HG03575 (cell line): Measurements from ENCODE around the gene THAP3.
"Not testable (repeated sequence)": the region's sequence is repeated elsewhere in the genome, so short reads cannot be mapped to it uniquely, and the experiment has no call there.

ENCODE experiments used
- ATAC-seq: cut with Tn5 transposase; IDR thresholded peaks from one replicate; pipeline ENCODE4 v1.9.1; 2021; ENCODE audit not compliant: unreplicated experiment, insufficient number of reproducible peaks, low FRiP score; ENCODE audit errors: extremely low read depth

The THAP3 gene

DNA sequence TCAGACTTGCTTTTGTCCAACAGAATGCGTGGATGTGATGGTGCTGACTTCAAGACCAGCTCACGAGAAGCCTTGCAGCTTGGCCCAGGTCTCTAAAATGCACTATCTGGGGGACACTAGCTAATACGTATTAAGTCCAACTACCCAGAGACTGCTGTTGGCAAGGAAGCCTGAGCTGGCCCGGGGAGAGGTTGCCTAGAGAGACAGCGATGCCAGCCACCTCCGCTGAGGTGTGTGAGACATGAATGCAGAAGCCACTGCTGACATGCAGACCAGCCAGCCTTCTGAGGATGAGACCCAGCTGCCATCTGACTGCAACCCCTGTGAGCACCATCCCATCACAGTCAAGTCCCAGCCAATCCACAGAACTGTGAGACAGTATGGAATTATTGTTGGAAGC lies 32.5 kb downstream of the THAP3 start:
- no peak for ATAC-seq

DNA sequence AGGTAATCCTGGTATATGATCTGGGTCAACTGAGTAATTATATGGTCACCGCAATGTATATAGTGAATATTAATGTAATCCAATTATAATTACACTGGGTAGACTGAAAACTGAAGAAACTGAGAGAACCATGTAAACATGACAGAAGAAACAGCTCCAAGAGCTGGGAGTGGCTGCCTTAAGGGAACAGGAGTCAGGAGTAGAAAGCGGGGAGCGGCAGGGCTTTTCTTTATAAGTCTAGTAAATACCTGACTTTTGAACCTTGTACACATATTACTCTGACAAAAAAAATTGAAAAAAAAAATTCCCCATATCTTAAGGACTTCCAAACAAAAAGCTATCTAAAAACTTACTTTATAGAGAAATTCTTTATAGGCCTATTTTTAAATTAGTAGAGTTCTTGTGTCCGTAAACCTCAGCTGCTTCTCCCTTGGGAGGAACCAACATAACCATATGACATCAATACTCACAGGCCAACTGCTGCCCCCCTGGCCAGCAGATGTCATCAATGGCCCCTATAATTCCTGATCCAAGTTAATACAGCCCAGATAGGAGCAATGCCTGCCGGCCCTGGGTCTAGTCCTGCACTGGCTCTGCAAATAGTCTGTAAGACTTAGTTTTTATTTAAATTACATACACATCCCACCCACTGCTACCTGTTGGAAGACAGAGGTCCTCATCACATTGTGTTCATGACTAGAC lies 33.8 kb downstream of the THAP3 start:
- ATAC-seq, result no peak

DNA sequence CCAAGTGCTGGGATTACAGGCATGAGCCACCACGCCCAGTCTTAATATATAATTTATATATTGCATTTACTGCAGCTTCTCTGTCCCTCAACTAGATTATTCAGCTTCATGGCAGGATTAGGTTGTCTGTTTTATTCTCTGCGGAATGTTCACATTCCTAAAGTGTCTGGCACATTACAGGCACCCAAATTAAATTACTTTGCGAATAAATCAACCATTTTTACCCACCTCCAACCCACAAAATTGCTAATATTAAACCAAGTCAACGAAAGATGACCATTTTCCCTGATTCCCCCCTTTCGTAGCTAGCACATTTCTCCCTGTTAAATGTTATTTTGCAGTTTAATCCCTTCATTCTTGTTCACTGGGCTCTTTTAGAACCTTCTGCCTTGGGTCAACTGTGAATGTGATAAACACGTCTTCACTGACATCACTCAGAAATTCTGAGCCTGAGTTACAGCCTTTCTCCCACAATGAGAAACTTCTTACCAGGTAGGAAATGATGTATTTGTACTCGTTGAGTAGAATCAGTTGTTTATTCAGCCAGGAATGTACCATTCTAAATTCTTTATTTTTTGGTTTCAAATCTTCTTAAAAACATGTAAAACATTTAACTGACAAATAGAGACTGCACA lies 35.9 kb downstream of the THAP3 start:
- ATAC-seq, result no peak

DNA sequence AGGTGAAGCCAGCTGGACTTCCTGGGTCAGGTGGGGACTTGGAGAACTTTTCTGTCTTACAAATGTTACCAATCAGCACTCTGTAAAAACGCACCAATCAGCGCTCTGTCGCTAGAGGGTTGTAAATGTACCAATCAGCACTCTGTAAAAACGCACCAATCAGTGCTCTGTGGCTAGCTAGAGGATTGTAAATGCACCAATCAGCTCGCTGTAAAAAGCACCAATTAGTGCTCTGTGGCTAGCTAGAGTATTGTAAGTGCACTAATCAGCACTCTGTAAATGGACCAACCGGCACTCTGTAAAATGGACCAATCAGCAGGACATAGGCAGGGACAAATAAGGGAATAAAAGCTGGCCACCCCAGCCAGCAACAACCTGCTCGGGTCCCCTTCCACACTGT lies 37.8 kb downstream of the THAP3 start:
- not testable (repeated sequence) for ATAC-seq

DNA sequence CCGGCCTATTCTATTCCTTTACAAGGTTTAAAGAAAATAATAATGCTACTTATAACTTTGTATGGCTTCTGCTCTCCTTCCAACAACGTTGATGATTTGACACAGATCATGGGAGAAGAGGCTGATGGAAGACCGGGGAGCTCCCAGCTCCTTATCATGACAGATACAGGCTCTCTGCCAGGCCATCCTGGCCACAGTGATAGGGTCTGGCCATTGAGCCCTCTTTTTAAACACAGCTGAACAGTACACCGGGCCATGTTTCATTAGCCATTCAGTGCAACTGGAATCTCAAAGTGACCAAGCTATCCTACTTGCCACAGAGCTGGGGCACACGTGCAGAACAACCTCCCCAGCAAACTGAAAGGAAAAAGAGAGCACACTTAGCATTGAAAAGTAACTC lies 42.0 kb downstream of the THAP3 start:
- no peak for ATAC-seq

DNA sequence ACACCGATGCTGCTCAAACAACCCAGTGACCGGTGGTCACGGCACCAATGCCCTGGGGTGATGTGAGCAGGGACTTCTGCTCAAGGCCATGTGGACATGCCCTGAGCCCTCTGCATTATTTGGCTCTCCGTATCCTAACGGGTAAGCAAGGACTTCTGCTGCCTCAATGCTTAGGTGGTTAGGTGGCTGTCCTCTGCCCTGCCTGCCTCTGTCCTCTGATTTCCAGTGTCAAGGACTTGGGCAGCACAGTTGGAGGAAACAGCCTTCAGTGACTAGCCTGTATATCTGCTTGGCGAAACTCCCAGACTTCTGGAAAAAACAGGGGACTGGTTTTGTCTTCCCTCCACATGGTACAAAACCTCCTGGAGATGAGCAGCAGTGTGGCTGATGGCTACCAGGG lies 42.5 kb downstream of the THAP3 start:
- no peak for ATAC-seq

DNA sequence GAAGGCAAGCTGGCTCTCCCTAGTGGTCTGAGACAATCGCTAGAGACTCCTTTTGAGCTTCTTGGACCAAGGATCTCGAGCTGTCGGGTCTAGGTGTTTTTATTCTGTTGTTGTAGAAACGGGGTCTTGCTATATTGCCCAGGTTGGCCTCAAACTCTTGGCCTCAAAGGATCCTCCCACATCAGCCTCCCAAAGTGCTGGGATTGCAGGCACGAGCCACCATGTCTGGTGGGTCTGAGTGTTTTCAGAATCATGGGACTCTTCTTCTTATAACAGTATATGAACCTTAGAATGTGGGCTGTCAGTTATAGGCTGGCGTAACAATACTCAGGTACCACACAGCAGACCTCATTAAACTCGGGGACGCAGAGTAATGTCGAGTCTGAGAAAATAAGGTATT lies 43.8 kb downstream of the THAP3 start:
- no peak for ATAC-seq

DNA sequence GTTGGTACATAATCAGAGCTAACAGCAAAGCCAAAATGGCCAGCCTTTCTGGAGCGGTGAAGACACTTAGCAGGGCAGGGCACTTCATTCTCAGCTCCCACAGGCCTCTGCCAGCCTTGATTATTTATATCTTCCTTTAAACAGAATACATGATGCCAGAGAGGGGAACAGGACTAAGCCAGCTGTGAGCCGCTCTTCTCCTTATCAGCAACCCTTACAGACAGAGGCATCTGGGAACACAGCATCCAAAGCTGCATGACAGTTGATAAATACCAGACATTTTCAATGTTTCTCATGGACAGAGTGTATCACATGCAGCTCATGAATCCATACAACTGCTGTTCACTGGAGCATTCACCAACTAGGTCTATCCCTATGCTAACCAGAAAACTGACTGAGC lies 47.9 kb downstream of the THAP3 start:
- ATAC-seq, result no peak

DNA sequence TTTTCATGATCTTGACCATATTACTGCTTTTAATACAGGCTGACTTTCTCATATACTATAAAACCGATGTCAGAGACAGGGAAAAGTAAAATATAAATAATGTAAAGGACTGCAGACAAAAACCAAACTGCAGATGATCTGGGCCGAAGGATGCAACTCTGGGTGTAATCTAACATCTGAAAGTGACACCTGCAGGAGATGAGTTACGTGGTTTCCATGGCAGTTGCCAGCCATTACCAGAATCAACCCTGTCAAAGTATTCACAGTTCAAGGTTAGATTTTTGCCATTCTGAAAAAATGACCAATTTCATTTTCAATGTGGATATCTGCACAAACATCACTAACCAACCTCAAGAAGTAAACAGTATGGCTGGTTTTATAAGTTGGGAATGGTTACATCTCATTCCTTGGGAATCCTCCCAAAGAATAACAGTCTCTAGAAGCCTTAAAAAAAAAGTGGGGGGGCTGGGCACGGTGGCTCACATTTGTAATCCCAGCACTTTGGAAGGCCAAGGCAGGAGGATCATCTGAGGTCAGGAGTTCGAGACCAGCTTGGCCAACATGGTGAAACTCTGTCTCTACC lies 49.2 kb downstream of the THAP3 start:
- no peak for ATAC-seq

DNA sequence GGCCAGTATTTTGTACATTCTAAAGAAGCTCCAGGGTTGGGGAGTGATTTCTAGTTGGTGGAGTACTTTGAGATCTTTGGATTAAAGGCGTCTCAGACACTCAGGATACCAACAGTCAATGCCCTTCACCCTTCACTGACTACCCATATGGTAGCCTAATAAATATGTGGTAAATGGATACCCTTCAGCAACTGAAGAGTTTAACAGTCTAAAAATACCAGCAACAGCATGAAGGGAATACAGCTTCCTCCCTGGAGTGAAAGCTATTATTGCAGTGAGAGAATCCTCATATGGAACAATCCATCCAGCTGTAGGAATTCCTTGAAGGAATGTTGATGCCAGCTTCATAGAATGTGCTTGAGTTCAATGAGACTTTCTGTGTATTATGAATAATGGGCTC lies 50.1 kb downstream of the THAP3 start:
- ATAC-seq, result no peak

DNA sequence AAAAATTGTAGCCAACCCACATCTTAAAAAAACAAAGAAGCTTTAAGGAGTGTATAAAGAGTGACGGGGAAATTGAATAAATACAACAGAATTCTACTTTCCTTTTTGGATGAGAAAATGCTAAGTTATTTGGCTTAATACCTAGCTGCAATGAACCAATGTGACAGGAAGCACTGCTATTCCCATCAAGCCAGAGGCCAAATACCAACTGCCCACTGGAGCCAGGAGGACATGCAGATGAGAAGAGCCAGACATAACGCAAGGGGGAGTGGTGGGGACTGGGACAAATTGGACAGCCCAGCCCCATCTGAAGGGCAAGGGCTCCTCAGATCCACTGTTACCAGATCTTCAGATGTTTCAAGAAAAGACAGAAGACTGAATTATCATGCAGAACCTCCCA lies 51.3 kb downstream of the THAP3 start:
- no peak for ATAC-seq
